HG03139 (cell line): Measurements from ENCODE around the gene SDCBP2.
"Not testable (repeated sequence)": the region's sequence is repeated elsewhere in the genome, so short reads cannot be mapped to it uniquely, and the experiment has no call there.

Experiments
- ATAC-seq: cut with Tn5 transposase; IDR thresholded peaks from one replicate; pipeline ENCODE4 v1.9.1; 2021; ENCODE audit not compliant: unreplicated experiment

The SDCBP2 gene

DNA sequence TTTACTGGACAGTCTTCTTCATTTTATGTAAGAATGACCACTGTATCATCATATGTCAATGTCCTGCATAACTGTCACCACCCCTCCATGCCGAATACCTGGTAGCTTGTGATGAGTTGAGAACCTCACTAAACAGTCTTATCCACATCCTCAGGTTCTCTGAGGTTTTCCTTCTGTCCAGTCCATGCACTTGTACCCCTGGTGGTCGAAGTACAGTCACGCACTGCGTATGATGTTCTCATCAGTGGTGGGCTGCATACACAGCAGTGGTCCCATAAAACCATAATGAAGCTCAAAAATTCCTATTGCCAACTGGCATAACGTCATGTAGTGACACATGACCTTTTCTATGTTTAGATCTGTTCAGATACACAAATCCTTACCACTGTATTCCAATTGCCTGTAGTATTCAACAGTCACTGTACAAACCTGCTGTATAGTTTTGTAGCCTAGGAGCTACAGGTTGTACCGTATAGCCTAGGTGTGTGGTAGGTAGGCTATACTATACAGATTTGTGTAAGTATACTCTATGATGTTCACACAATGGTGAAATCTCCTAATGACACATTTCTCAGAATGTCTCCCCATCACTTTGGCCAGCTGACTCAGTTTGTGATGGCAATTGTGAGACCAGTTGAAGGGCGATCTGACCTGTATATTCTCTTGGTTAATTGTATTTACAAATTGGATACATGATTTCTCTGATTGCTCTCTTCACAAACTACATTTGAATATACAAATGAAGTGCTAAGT, 31.3 kb upstream of the SDCBP2 start:
- no peak for ATAC-seq

DNA sequence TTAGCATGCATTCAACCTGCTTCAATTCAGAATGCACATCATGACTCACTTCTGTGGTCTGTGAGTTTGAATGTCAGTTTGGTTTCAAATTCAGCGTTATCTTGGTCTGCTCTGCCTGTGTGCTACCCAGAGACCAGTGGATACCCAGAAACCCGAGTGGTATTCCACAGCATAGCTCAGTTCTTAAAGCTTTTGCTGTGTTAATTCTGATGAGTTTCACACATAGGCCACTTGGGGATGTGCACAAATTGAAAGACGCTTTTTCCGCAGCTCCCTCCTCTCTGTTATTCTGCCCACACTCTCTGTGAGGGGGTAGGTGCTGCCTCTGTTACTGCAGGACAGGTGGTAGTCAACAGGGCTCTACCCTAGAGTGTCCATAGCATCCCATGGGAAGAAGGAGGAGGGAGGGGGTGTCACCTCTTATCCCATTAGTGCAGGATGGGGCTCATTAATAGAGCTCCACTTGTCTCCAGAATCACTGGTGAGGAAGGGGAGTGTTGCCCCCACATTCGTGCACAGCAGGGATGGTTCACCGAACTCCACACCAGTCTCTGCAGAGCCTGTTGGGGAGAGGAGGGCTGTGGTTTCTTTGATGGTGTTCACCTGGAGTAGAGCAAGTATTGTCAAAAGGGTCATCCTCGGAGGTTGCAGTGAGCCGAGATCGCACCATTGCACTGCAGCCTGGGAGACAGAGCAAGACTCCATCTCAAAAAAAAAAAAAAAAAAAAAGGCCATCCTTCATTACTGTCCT, 29.2 kb upstream of the SDCBP2 start:
- ATAC-seq: no peak

GRCh38 chr20:1353956-1354355, 25.0 kb upstream of the SDCBP2 start:
- ATAC-seq: no peak

- ATAC-seq: no peak
Observed at GRCh38 chr20:1346315-1346969, 17.5 kb upstream of the SDCBP2 start.

- no peak for ATAC-seq
Observed at GRCh38 chr20:1345756-1346093, 16.8 kb upstream of the SDCBP2 start.

DNA sequence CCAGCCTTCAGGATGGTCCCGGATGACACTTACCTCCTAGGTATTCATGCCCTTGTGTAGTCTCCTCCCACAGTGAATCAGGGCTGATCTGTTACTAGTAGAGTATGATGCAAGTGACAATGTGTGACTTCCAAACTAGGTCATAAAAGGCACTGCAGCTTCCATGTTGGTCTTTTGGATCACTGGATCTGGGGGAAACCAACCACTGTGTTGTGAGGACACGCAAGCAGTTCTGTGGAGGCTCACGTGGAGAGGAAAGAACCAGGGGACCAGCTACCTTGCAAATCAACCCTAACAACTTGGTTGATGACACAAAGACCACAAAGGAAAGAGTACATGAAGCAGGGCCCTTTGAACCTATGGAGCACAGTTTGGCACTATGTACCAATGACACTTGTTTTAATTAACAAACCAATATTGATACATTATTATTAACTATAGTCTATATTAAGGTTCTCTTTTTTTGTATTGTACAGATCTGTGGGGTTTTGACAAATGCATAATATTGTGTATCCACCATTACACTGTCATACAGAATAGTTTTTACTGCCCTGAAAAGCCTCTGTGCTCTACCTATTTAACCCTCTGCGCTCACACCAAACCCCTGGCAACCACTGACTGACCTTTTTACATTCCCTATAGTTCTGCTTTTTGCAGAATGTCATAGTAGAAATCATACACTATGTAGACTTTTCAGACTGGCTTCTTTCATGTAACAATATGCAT, 16.3 kb upstream of the SDCBP2 start:
- no peak for ATAC-seq

- not testable (repeated sequence) for ATAC-seq
Observed at GRCh38 chr20:1343446-1344124, 14.6 kb upstream of the SDCBP2 start.

- ATAC-seq: no peak
Observed at GRCh38 chr20:1341561-1342265, 12.8 kb upstream of the SDCBP2 start.

- ATAC-seq: no peak
Observed at GRCh38 chr20:1338801-1339200, 9.9 kb upstream of the SDCBP2 start.

DNA sequence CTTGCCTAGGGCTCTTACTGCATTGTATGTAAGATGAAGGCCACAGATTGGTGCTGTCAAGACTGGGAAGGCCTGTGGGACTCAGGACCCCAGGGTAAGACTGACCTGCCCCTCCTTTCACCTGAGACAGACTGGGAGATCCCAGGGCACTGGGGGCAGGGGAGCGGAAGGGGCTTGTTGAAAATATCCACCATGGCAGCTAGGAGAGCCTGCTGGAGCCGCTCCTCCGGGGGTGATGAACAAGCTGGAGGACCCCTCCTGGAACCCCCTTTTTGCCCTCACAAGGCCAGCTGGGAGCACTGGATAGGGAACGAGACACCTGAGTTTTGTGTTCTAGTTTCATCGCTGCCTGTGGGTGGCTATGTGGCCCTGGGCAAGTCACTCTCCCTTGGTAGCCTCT, 9.2 kb upstream of the SDCBP2 start:
- ATAC-seq: no peak

- no peak for ATAC-seq
Observed at GRCh38 chr20:1337441-1337840, 8.5 kb upstream of the SDCBP2 start.

- no peak for ATAC-seq
Observed at GRCh38 chr20:1336699-1337367, 7.9 kb upstream of the SDCBP2 start.

DNA sequence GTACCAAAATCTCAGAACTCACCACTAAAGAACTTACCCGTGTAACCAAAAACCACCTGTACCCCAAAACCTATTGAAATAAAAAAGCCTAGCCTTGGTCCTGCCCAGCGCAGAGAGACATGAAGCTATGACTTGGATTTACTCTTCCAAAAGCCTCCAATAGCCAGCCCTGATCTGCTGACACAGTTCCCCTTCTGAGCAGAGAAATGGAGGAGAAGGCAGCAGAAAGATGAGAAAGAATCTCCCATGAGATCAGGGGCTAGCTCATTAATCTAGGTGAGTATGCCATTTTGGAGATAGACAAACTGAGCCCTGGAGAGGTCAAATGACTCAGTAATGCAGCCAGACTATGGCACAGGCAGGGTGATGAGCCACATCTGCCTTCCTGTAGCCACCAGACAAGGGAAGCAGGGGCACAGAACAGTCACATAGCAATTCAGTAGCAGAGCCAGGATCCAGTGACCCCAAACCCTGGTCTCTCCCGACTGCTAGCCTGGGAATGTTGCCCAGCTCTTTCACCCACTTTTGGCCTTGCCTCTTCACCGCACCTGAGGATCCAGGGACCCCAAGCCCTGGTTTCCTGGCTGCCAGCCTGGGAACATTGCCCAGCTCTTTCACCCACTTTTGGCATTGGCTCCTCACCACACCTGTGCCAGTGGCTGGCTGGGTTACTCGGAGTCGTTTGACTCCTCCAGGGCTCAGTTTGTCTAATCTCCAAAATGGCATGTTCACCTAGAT, 7.2 kb upstream of the SDCBP2 start:
- ATAC-seq: no peak

DNA sequence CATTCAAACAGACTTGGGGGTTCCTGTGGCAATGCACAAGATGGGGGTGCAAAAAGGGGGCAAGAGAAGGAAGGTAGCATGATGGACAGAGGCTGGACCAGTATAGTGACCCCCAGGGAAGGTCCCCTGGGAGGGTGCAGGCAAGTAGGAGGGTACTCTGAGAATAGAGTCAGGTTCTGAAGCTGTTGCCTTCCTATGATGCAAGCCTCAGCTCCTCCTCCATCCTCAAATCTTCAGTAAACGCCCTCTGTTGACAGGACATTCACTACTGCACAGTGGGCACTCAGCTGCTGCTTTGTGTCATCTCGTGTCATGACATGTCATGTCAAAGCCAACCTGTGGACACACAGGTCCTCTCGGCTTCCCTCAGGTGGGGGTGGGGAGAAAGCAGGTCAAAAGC, 5.8 kb upstream of the SDCBP2 start:
- no peak for ATAC-seq

DNA sequence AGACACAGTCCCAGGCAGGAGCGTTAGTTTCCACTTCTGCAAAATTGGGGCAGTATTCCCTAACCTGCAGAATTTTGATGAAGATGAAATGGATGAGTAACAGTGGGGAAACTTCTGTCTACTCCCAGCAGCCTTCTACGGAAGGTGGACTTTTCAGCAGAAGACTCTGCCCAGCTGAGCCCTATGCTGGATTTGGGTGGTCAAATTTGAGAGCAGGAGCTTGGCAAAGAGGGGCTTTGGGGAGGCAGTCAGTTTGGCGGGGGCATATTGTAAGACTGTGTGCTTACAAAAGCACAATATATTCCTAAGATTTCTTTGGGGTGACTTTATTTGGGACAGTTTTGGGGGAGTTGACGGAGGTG, 5.4 kb upstream of the SDCBP2 start:
- no peak for ATAC-seq

- no peak for ATAC-seq
Observed at GRCh38 chr20:1333462-1334369, 4.8 kb upstream of the SDCBP2 start.

DNA sequence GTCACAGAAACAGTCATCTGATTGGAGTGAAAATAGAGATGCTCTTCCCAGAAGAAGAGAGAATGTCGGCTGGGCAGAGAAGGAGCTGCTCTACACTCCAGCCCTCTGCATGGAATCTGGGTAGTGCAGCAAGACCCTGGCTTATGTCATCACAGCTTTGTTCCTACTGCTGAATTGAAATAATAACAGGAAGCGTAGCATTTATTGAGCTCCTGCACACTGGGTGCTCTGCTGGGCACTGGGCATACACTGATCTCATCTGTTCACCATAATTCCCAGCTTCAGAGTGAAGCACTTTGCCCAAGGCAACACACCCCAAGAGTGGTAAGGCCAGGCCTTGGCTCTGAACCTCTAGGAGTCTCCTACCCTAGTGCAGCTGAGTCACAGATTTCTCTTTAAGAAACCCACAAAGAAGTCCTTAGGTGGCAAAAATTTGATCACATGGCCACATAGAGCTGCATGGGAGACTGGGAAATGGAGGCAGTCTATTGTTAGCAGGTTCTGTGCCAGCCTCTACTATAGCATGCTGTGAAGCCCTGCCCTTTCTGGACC, 3.9 kb upstream of the SDCBP2 start:
- ATAC-seq: no peak
